GM19455 (cell line): ENCODE measurements around the gene PDE2A.

Source experiments
- ATAC-seq: cut with Tn5 transposase; IDR thresholded peaks from one replicate; pipeline ENCODE4 v1.9.1; 2021; ENCODE audit not compliant: unreplicated experiment

Gene PDE2A

GRCh38 chr11:72592698-72593495 is 81.3 kb downstream of the PDE2A start:
- ATAC-seq: no peak

DNA sequence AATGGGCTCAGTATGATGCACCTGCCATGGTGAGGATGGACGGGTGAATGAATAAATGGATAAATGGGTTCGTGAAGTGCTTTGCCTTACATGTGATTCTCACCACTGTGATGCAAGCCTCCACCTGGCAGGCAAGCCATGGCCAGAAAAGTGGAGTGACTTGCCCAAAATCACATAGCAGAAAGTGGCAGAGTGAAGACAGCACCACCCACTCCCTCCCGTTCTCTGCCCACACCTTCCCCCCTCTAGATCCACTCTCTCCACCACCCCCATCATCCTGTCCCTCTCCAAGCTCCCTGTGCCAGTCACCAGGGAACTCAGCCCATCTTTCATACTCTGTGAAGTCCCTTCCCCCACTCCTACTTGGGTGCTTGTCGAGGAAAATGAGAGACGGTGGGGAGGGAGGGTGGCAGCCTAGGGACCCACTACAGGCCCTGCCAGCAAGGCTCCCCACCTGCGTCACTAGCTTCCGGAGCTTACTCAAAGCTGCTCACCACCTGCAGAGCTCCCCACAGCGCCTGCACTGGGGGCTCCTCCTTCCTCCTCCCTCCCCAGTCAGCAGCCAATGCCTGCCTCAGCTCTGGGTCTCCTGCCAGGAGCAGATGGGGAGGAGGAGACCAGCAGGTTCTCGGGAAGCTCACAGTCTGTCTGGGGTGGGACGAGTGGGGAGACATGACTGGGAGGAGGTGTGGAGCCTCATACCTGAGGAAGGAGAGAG is 82.3 kb downstream of the PDE2A start:
- no peak for ATAC-seq

DNA sequence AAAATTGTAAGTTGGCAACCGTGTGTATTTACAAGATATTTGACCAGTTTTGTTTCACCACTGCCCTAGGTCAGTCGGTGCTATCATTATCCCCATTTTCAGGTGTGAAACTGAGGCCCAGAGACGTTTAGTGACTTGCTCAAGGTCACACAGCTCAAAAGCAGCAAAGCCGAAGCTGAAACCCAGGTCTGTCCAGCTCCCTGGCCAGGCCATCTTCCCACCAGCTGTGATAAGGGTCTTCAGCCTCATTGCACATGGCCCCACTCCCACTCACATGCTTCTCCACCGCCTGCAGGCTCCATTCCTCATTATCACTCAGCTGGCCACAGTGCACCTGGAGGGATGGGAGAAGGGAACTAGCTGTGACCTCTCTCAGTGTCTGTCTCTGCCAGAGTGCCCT is 83.2 kb downstream of the PDE2A start:
- no peak for ATAC-seq

DNA sequence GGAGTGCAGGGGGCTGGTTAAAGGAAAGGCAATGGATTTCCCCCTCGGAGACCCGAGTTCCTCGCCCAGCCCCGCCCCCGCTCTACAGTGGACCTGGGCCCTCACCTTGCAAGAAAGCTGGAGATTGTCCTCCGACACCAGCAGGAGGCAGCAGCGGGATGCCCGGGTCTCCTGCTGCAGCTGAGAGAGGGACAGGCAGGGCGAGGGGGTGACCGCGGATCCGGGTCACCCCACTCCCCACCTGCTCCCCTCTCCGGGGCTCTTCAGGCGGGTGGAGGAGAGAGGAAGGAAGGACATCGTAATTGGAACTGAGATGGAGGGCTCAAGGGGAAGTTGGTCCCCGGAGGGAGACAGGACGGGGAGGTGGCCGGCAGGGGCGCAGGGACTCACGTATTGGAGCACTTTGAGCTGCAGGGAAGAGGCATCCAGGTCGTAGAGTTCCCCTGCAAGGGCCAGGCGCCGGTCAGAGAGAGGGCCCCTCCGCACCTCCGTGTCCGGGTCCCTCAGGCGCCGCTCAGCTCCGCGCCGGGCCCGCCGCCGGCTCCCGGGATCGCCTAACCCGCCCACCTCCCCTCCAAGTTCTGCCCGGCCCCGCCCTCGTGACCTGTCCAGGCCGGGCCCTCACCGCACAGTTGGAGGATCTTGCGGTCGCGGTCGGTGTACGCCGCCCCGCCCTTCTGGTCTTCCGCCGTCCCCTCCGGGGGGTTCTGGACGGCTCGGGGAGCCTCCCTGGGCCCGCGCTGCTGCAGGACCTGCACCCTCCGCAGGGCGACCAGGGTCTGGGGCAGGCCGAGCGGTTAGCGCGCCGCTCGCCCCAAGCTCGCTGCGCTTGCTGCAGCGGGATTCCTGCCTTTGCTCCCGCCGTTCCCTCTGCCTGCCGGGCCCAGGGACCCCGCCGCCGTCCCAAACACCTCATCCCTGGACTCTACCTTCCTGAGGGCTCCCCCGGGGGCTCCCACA is 84.1 kb downstream of the PDE2A start:
- ATAC-seq: no peak

DNA sequence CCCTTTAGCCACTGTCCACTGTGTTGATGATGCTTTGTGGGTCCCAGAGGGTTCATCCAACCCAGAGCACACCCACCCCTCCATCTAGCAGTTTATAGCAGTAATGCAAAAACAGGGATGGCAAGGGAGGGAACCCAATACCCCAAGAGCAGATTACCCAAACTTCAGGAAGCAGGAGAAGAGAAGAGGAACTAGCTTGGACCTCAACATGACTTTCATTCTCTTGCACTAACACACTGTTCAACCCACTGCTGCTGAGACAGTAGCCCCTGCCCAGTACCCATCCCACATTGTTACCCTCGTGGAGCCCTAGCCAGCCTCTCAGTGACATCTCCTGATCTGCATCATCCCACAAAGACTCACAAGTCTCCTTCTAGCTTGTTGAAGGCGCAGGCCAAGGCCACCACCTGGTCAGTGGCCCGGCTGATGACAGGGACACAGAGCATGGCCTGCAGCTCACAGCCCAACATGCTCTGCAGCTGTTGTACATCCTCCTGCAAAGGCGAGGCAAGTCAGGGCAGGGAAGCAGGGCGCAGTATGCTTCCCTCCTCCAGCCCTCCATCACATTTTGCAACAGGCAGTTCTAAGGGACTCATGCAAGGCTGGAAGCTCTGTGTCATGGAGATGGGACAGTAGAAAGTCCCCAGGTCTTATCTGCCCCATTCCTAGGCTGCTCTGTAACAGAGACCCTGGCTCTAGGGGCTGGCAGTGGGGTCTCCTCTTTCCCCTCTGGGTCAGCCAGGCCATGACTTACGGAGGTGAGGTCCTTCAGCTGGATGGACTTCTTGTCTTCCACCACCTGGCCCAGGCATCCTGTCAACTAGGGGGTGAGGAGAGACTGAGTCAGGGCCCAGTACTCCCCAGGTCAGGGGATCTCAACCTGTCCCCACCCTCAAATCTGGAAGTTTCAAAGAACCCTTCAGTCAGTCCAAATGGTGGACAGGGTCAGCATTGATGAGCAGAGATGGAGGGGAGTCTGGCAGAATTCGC is 85.5 kb downstream of the PDE2A start:
- ATAC-seq: no peak

DNA sequence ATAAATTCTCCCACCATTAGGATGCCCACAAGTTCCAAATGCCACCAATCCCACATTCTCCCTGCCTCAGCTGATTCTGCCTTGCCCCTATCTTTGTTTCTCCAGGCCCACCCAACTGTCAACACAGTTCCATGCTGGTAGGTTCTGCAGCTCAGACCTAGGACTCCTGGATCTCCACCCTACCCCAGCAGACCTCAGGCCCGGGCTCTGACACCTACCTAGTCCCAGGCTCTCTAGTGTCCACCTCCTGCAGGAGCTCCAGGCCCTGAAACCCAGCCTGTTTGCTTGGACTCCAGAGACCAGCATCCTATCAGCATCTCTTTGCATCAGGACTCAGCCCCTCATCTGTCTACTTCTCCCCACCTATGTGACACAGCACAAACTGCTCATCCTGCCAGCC is 86.5 kb downstream of the PDE2A start:
- ATAC-seq: no peak

GRCh38 chr11:72586321-72587090 is 87.7 kb downstream of the PDE2A start:
- no peak for ATAC-seq

DNA sequence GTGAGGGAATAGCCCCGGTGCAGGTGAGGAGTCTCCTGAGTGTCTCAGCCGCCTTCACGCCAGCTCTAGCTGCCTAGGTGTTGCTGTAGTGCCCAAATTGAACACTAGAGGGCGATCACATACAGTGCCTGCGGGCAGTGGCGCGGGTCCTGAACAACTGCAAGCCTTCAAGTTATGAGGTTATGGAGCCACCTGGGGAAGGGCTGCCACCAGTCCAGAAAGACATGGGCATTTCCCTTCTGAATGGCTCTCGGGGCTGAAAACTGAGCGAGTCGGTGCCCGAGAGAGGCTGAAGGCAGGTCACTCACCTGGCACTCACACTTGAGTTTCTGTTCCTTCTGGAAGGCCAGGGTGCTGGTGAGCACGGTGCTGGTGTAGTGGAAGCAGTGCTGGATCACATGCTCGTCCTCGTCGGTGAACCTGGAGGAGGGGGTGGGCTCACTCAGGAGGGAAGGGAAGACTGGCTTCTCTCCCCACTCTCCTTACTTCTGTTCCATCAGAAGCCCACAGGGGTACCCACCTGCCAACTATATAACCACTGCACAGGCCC is 88.4 kb downstream of the PDE2A start:
- ATAC-seq: peak; percentile 63

- ATAC-seq: no peak
These were observed 89.2 kb downstream of the PDE2A start for GRCh38 chr11:72584939-72585597.

- no peak for ATAC-seq
These were observed 89.8 kb downstream of the PDE2A start for GRCh38 chr11:72584293-72584938.

DNA sequence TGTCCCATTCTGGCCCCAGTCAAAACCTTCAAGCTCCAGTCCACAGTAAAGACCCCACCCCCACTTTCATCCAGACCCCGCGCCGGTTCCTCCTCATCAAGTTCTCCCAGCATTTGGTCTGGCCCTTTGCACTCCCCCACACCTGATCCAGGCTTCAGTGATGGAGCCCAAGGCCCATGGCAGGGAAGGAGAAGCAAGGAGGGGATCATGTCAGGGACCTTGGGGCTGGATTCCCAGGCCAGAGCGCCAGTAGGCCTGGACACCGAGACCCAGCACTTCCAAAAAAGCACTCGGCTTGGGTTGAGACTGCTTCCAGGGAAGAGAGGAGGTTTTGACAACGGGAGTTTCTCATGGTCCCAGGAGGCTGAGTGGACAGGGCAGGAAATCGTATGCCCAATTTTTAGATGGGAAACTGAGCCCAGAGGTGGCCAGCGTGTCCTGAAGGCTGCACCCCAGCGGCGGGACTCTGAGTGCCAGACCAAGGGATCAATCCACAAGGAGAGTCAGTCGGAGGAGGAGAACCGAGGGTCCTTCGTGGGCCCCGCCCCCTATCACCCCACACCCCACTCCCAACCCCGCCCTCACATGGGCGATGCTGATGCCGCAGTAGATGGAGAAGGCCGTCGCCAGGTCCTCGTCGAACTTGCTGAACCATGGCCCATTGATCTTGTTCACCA is 90.5 kb downstream of the PDE2A start:
- ATAC-seq: no peak

GRCh38 chr11:72583177-72583553 is 91.1 kb downstream of the PDE2A start:
- ATAC-seq: no peak

DNA sequence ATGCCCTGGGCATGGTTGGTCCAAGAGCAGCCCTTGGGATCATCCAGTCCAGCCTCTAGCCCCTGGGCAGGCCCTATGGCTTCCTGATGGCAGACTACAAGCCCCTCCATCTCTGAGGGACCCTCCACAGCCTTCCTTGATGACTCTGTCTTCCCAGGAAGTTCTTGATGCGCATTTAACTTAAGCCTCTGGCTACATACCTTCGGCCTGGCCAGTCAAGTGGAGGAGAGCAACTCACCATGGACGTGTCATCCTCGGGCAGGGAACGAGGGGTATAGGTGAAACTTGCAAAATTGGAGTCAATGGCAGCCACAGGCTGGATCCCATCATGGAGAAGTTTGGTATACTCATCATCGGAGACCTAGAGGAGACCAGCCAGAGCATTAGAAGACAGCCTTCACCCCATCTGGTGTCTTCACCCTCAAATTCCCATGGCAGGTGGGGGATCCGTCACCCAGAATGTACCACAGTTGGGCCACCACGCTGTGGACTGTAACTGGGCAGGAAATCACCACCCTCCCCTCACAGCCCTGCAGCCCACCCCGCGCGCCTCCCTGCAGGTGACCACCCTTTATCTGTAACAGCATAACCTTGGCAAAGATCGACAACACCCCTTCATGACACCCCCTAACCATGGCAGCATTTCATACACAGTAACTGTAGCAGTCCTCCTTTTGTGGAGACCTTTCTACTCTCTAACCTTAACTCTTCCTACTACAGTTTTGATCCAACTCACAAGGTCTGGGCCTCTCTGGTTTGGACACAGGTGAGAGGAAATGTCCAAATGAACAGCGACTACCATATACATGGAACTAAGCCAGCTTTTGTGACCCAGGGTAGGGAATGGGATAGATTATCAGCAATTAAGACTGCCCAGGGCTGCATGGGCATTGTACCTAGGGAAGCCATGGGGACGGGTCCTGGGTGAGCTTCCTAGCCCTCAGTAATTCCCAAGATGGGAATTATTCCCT is 91.7 kb downstream of the PDE2A start:
- ATAC-seq: no peak

- ATAC-seq: no peak
These were observed 93.2 kb downstream of the PDE2A start for GRCh38 chr11:72581067-72581466.

DNA sequence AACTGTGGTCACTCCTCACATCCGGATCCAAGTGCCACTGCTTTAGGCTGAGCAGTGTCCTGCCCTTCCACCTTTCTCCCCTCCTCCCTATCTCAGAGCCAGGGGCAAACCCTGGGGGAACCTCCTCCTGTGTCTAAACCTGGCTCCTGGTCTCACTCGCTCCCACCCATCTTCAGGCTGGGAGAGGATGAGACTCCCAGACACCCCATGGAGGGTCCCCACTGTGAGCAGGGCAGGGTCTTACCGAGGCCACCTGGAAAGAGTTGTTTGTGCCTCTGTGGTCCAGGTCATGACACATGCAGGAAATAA is 93.6 kb downstream of the PDE2A start:
- no peak for ATAC-seq

DNA sequence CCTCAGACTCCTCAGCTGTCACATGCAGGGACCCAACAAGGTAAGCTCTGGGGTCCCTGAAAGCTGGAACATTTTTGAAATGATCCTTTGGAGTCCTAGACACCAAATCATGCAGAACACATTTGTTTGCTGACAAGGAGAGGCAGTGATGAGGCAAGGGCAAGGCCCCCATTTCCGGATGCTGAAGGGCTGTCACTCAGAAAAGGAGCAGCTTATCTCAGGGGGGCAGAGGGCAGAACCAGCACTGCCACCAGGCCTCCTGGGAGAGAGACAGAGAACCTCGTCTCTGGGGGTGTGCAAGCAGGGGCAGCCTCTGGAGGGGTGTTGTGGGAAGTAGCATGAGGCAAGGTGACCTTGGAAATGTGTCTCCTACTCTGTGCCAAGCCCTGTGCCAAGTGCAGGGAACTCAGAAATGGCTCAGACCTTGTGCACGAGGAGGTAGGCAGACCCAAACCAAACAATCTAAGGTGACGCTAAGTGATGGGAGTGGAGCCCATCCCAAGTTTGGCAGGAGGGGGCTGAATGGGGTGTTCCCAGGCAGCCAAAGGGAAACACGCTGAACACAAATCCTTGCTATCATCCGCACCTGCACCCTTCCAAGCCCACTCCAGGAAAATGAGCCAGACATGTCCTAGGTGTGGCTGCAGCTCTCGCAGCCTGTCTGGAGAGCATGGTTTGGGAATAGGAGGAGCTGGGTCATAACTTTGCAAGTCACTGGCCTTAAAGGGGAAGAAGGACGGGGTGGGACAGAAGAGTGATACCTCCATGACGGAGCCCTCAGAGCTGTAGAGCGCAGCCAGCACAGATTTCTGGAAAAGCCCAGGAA is 94.2 kb downstream of the PDE2A start:
- no peak for ATAC-seq
